ENCODE results near the gene ZDHHC17. TPM values are rescaled to one million over a fixed set of nuclear protein-coding genes. Genes with fewer than 3 reads are reported as not detected.
"Not testable (repeated sequence)": the region's sequence is repeated elsewhere in the genome, so short reads cannot be mapped to it uniquely, and the experiment has no call there.

ZDHHC17 gene
- total RNA-seq, 1 donor = 42.0 TPM

DNA sequence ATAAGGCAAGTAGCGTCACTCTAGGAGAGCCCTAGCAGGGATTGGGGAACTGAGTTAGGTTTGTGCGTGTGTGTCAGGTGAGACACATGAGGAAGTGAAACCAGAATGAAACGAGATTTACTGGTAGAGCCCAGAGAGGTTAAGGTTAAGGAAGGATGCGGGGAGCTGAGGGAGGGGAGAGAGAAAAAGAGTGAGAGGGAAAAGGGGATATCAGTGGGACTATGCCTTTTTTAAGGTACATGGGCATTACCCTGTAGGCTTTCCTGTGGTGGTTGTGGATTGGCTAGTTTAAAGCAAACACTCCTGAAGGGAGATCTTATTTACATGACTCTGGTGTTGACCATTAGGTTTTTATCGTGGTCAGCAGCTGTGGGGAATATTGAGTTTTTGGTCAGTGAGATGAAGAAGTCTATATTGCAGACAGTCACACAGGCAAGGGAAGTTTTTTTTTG lies 13.9 kb downstream of the ZDHHC17 start:
- H2AFZ ChIP-seq (ENCODE audit: low read length) = no peak overlapping the region
- H3K4me2 ChIP-seq (ENCODE audit: insufficient read depth, low read length) = no peak overlapping the region
- peaks cover 96% of the 10 kb centered on the region for H3K79me2 ChIP-seq (ENCODE audit: insufficient read depth, low read length)
- H3K9me3 ChIP-seq (ENCODE audit: low read depth, low read length) = no peaks in the 10 kb centered on the region
- H3K27me3 ChIP-seq (ENCODE audit: insufficient read depth, low read length) = no peaks in the 10 kb centered on the region
- no peaks in the 10 kb centered on the region for H3K36me3 ChIP-seq (ENCODE audit: insufficient read depth, low read length)
- H3K27ac ChIP-seq (ENCODE audit: low read depth, low read length) = no peak overlapping the region
- H3K4me1 ChIP-seq (ENCODE audit: insufficient read depth, low read length) = no peaks in the 10 kb centered on the region
- TF ChIP-seq, protein P1, sequence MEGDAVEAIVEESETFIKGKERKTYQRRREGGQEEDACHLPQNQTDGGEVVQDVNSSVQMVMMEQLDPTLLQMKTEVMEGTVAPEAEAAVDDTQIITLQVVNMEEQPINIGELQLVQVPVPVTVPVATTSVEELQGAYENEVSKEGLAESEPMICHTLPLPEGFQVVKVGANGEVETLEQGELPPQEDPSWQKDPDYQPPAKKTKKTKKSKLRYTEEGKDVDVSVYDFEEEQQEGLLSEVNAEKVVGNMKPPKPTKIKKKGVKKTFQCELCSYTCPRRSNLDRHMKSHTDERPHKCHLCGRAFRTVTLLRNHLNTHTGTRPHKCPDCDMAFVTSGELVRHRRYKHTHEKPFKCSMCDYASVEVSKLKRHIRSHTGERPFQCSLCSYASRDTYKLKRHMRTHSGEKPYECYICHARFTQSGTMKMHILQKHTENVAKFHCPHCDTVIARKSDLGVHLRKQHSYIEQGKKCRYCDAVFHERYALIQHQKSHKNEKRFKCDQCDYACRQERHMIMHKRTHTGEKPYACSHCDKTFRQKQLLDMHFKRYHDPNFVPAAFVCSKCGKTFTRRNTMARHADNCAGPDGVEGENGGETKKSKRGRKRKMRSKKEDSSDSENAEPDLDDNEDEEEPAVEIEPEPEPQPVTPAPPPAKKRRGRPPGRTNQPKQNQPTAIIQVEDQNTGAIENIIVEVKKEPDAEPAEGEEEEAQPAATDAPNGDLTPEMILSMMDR (IDR thresholded peaks at IDR 0.05; ENCODE audit: extremely low read depth, low read depth, low read length) = no peak
- H4K20me1 ChIP-seq (ENCODE audit: insufficient read depth, low read length) = peaks cover 13% of the 10 kb centered on the region
- no peak for DNase-seq (ENCODE audit: insufficient read length, low spot score, missing footprints)
- no peak overlapping the region for H3K4me3 ChIP-seq (ENCODE audit: insufficient read depth, low read length)

GRCh38 chr12:76778364-76778763 lies 14.4 kb downstream of the ZDHHC17 start:
- no peak overlapping the region for H3K27ac ChIP-seq (ENCODE audit: low read depth, low read length)
- peaks cover 13% of the 10 kb centered on the region for H4K20me1 ChIP-seq (ENCODE audit: insufficient read depth, low read length)
- no peaks in the 10 kb centered on the region for H3K4me1 ChIP-seq (ENCODE audit: insufficient read depth, low read length)
- no peaks in the 10 kb centered on the region for H3K36me3 ChIP-seq (ENCODE audit: insufficient read depth, low read length)
- no peak overlapping the region for H3K4me3 ChIP-seq (ENCODE audit: insufficient read depth, low read length)
- no peaks in the 10 kb centered on the region for H3K9me3 ChIP-seq (ENCODE audit: low read depth, low read length)
- H3K27me3 ChIP-seq (ENCODE audit: insufficient read depth, low read length) = no peaks in the 10 kb centered on the region
- H2AFZ ChIP-seq (ENCODE audit: low read length) = no peak overlapping the region
- TF ChIP-seq, protein P1 (IDR thresholded peaks at IDR 0.05; ENCODE audit: extremely low read depth, low read depth, low read length) = no peak
- H3K79me2 ChIP-seq (ENCODE audit: insufficient read depth, low read length) = peaks cover 96% of the 10 kb centered on the region
- no peak for DNase-seq (ENCODE audit: insufficient read length, low spot score, missing footprints)
- no peak overlapping the region for H3K4me2 ChIP-seq (ENCODE audit: insufficient read depth, low read length)

DNA sequence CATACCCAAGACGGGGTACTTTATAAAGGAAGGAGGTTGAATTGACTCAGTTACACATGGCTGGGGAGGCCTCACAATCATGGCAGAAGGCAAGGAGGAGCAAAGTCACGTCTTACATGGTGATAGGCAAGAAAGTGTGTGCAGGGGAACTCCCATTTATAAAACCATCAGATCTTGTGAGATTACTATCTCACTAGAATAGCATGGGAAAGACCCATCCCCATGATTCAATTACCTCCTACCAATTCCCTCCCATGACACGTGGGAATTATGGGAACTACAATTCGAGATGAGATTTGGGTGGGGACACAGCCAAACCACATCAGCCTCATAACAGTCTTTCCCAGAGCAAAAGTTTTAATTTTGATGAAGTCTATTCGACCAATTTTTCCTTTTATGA lies 15.4 kb downstream of the ZDHHC17 start:
- H3K27ac ChIP-seq (ENCODE audit: low read depth, low read length); H2AFZ ChIP-seq (ENCODE audit: low read length); H3K36me3 ChIP-seq (ENCODE audit: insufficient read depth, low read length); H3K4me1 ChIP-seq (ENCODE audit: insufficient read depth, low read length); H3K4me3 ChIP-seq (ENCODE audit: insufficient read depth, low read length); H3K4me2 ChIP-seq (ENCODE audit: insufficient read depth, low read length); DNase-seq (ENCODE audit: insufficient read length, low spot score, missing footprints); H3K27me3 ChIP-seq (ENCODE audit: insufficient read depth, low read length); H3K9me3 ChIP-seq (ENCODE audit: low read depth, low read length): not testable (repeated sequence)
- peaks cover 13% of the 10 kb centered on the region for H4K20me1 ChIP-seq (ENCODE audit: insufficient read depth, low read length)
- H3K79me2 ChIP-seq (ENCODE audit: insufficient read depth, low read length) = peaks cover 95% of the 10 kb centered on the region

DNA sequence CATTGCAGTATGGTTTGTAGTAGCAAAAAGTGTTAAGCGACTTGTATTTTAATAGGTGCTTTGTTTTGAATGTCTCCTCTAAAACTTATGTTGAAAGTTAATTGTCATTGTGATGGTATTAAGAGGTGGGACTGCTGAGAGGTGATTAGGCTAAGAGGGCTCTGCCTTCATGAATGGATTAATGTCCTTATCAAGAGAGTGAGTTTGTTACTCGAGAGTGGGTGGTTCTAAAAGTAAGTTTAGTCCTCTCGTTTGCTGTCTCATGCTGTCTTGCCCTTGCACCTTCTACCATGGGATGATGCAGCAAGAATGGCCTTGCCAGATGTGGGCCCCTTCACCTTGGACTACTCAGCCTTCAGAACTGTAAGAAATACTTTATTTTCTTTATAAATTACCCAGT lies 17.4 kb downstream of the ZDHHC17 start:
- DNase-seq (ENCODE audit: insufficient read length, low spot score, missing footprints) = no peak
- Histone ChIP-seq H3K9me3 (ENCODE audit: low read depth, low read length) (no peaks in the 10 kb centered on the region), H3K4me3 (ENCODE audit: insufficient read depth, low read length) (no peak overlapping the region), H2AFZ (ENCODE audit: low read length) (no peak overlapping the region), H3K27me3 (ENCODE audit: insufficient read depth, low read length) (no peaks in the 10 kb centered on the region), H3K27ac (ENCODE audit: low read depth, low read length) (no peak overlapping the region), H3K79me2 (ENCODE audit: insufficient read depth, low read length) (peaks cover 88% of the 10 kb centered on the region), H4K20me1 (ENCODE audit: insufficient read depth, low read length) (peaks cover 8% of the 10 kb centered on the region), H3K4me2 (ENCODE audit: insufficient read depth, low read length) (no peak overlapping the region), H3K4me1 (ENCODE audit: insufficient read depth, low read length) (peaks cover 14% of the 10 kb centered on the region), H3K36me3 (ENCODE audit: insufficient read depth, low read length) (no peaks in the 10 kb centered on the region)
- TF ChIP-seq, protein P1 (IDR thresholded peaks at IDR 0.05; ENCODE audit: extremely low read depth, low read depth, low read length) = no peak
